GM19023 (cell line): ENCODE results near the gene SRCAP.

Experiments used
- ATAC-seq: cut with Tn5 transposase; IDR thresholded peaks from one replicate; pipeline ENCODE4 v1.9.1; 2021; ENCODE audit warnings: mild to moderate bottlenecking, moderate library complexity; ENCODE audit not compliant: unreplicated experiment

The SRCAP gene

GRCh38 chr16:30787613-30788378, 88.8 kb downstream of the SRCAP start:
- ATAC-seq = no peak
